GM12865 (cell line): ENCODE data around the gene POU3F2.

Experiments
- DNase-seq: peaks from one replicate; pipeline ENCODE4 v3.0.0; 2010; ENCODE audit warnings: low read depth
- H3K4me3 ChIP-seq: 2 replicates; pipeline ENCODE4 v1.5.1; 2011; ENCODE audit warnings: mild to moderate bottlenecking, low read depth, low read length, control low read depth
- TF ChIP-seq, protein P1 (sequence below): IDR thresholded peaks from 2 replicates; pipeline ENCODE4 v1.5.1; 2011; ENCODE audit warnings: low read length, control low read depth, low read depth, inconsistent platforms; ENCODE audit not compliant: insufficient read depth; ENCODE audit errors: missing control alignments

Gene POU3F2

DNA sequence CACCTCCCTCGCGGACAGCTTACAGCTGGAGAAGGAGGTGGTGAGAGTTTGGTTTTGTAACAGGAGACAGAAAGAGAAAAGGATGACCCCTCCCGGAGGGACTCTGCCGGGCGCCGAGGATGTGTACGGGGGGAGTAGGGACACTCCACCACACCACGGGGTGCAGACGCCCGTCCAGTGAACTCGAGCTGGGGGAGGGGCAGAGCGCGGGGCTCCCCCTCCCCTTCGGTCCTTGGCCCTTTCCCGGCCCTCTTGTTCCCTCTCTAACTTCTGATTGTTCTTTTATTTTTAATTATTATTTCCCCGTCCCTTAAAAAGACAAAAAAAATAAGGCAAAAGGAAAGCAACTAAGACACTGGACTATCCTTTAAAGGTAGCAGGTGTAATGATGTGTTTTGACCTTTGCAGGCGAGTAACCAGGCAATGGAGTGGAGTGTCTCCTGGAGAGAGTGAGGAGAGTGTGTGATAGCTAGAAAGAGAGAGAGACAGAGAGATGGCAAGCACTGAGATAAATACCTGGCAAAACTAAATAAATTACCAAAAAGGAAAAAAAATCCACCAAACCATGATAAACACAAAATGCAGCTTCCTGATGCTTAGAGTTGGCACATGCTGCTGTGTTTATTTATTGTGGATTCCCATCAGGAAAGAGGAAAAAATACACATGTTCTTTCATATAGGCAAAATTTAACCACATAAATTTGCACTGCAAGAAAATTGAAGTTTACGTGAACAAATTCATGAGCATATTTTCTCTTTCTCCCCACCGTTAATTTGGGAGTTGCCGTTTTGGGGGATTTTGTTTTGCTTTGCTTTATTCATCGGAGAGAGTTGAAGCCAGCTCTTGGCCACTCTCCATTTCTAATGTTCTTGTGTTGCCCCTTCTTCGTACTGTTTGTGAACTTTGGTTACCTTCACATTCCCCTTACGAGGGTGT, 1.9 kb downstream of the POU3F2 start:
- DNase-seq: no peak
- TF ChIP-seq, protein P1, sequence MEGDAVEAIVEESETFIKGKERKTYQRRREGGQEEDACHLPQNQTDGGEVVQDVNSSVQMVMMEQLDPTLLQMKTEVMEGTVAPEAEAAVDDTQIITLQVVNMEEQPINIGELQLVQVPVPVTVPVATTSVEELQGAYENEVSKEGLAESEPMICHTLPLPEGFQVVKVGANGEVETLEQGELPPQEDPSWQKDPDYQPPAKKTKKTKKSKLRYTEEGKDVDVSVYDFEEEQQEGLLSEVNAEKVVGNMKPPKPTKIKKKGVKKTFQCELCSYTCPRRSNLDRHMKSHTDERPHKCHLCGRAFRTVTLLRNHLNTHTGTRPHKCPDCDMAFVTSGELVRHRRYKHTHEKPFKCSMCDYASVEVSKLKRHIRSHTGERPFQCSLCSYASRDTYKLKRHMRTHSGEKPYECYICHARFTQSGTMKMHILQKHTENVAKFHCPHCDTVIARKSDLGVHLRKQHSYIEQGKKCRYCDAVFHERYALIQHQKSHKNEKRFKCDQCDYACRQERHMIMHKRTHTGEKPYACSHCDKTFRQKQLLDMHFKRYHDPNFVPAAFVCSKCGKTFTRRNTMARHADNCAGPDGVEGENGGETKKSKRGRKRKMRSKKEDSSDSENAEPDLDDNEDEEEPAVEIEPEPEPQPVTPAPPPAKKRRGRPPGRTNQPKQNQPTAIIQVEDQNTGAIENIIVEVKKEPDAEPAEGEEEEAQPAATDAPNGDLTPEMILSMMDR: no peak
- H3K4me3 ChIP-seq: no peak overlapping the region

DNA sequence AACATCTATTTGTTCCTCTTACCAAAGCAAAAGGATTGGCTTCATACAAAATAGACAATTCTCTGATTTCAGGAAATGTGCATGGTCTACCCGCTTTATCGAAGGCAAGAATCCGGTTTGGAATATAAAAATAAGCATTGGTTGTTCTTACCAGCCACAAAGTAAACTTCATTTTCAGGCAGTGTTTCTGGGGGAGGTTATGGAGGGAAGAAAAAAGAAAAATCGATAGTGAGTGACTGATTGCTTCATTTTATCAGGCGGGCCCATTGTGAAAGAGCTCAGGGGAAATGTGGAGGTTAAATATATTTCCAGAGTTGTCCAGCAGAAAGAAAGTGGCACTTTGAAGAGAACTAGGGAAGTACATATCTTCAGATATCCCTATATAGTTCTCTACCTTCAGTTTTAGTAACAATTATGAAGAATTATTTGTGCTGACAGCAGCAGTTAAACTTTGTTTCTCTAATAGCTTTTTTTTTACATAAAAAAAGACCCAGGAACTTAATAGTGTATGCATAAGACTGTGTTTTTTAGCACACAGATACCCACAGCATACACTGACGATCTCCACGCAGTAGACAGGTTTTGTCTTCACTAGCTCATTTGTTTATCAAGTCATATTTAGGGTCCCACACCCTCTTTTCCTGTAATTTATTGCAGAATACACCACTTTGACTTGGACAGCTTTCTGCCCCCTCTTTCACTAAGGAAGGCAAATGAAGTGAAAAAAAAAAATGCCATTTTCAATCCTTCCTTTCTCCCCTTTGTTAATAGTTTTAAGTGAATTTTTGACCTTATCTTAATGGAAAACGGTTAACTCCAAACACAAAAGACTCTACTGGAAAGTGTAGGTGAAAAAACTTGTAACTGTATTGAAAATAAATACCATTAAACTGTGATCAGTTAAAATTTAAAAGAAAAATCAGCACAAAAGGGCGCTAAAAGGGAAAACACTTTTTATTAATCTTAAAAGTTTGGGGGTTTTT, 2.9 kb downstream of the POU3F2 start:
- TF ChIP-seq, protein P1: no peak
- no peak for DNase-seq
- H3K4me3 ChIP-seq: no peak overlapping the region

DNA sequence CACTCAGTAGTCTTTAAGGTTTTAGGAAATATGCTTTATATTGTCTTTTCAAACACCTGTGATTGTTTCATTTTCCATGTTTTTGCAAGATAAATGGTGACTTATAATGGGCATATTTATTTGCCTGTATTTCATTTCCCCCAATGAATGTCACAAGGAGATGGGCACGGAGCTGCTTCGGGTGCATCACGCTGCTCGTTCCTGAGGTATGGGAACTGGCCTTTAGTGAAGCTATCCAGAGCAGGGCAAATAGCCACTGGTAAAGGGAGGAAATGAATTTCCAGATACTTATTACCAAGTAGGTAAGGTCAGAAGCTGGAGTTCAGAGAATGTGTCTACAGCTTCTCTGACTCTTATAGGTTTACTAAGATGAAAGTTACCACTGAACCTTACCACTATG, 3.7 kb downstream of the POU3F2 start:
- H3K4me3 ChIP-seq: no peak overlapping the region
- TF ChIP-seq, protein P1: no peak
- no peak for DNase-seq

DNA sequence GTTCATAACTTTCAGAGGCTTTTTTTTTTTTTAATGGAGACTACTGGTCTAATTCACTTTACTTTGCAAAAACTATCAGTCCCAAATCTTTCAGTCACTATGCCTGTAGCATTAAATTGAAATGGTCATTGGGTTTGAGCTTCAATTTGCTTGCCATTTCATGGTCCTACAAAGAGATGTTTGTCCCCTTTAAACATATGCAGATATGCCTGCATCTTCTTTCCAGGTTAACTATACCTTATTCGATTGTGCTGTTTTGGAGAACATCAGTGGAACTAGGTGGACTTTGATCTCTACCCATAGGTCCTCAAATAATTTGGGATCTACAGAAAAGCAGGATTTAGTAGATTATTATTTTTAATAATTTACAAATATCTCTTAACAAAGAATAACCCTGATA, 4.6 kb downstream of the POU3F2 start:
- DNase-seq: no peak
- TF ChIP-seq, protein P1: no peak
- no peak overlapping the region for H3K4me3 ChIP-seq

DNA sequence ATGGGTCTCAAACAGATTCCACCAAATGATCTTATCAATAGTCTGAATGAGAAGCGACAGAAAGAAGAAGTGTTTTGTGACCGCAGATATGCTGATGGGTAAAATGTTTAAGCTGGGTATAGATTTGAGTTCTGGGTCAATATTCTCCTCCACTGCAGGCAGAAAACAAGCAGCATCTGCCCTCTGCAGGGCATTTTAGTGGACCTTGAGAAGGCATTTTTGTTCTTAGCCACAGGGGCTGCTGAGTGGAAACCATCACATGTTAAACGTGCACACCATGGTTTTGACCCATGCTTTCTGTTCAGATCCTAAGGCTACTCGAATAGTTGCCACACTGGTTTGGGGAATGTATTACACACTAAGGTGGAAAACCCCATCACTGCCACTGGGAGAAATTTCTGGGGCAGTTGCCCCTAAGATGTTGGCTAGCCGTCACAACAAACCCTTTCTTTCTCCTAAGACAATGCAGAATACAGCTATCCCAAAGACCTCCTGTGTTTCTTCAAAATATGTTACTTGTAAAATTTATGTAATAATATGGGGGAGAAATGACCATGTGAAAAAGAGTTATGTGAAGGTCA, 5.5 kb downstream of the POU3F2 start:
- H3K4me3 ChIP-seq: no peak overlapping the region
- TF ChIP-seq, protein P1: peak; percentile 18
- no peak for DNase-seq

DNA sequence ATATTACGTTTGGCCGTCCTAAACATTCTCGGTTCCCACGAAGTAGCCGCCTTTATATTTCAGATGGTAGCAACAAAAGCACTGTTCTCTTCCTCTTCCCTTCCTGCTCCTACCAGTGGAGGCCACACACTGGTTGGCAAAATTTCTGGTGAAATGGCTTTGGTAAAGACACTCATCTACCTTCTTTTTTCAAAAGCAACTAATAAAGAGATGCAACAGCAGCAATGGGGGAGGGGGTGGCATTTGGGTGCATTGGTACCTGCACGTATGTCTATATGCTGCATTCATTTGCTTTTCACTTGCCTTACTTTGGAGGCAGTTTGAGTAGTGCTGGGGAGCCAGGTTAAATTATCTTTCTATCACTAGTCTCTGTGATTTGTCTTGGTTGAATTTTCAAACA, 6.0 kb downstream of the POU3F2 start:
- no peak for DNase-seq
- TF ChIP-seq, protein P1: no peak
- H3K4me3 ChIP-seq: no peak overlapping the region
